Activated T-helper 17 cell treated with anti-CD3 and anti-CD28 coated beads, Interleukin-2, amount 50 U/mL, for 72 hours (primary cell): ENCODE data around the gene PDZD2. TPM values are rescaled to one million over a fixed set of nuclear protein-coding genes. Genes with fewer than 3 reads are reported as not detected.
"Not testable (repeated sequence)": the region's sequence is repeated elsewhere in the genome, so short reads cannot be mapped to it uniquely, and the experiment has no call there.

ENCODE experiments used
- ATAC-seq: fragments of 150-1000 bp; cut with Tn5 transposase; replicated peaks from 2 replicates; pipeline ENCODE4 v1.10.0; 2021; ENCODE audit warnings: mild to moderate bottlenecking, moderate library complexity
- H3K27ac Mint-ChIP-seq: one replicate; pipeline ENCODE4 v1.8.0; 2022; ENCODE audit warnings: mixed read lengths
- H3K27me3 Mint-ChIP-seq: one replicate; pipeline ENCODE4 v1.8.0; 2022; ENCODE audit warnings: mixed read lengths
- H3K36me3 Mint-ChIP-seq: one replicate; pipeline ENCODE4 v1.8.0; 2022; ENCODE audit warnings: low read depth, mild to moderate bottlenecking, mixed read lengths
- H3K4me1 Mint-ChIP-seq: one replicate; pipeline ENCODE4 v1.8.0; 2022; ENCODE audit warnings: mixed read lengths
- H3K4me3 Mint-ChIP-seq: one replicate; pipeline ENCODE4 v1.8.0; 2022; ENCODE audit warnings: mild to moderate bottlenecking, mixed read lengths
- H3K9me3 Mint-ChIP-seq: one replicate; pipeline ENCODE4 v1.8.0; 2022; ENCODE audit warnings: mixed read lengths
- total RNA-seq, 2 donors: library from RNA; stranded (reverse); gene quantifications; one replicate each; pipeline ENCODE4 v1.2.3, GENCODE V29; 2022

The PDZD2 gene
- total RNA-seq, 2 donors from 2014 or later: 0.53 TPM; not detected in 1

GRCh38 chr5:31751610-31752009 lies 112.7 kb downstream of the PDZD2 start:
- Mint-ChIP-seq H3K9me3 (no peaks in the 10 kb centered on the region), H3K27me3 (no peaks in the 10 kb centered on the region), H3K36me3 (no peaks in the 10 kb centered on the region), H3K4me1 (no peaks in the 10 kb centered on the region), H3K4me3 (no peak overlapping the region), H3K27ac (no peak overlapping the region)
- ATAC-seq: no peak

GRCh38 chr5:31753700-31754357 lies 114.9 kb downstream of the PDZD2 start:
- Mint-ChIP-seq H3K4me3 (no peak overlapping the region), H3K9me3 (no peaks in the 10 kb centered on the region), H3K36me3 (no peaks in the 10 kb centered on the region), H3K4me1 (no peaks in the 10 kb centered on the region), H3K27me3 (no peaks in the 10 kb centered on the region), H3K27ac (no peak overlapping the region)
- ATAC-seq: no peak

- H3K9me3 Mint-ChIP-seq: no peaks in the 10 kb centered on the region
- H3K4me3 Mint-ChIP-seq: no peak overlapping the region
- no peak for ATAC-seq
- H3K36me3 Mint-ChIP-seq: no peaks in the 10 kb centered on the region
- no peaks in the 10 kb centered on the region for H3K4me1 Mint-ChIP-seq
- H3K27me3 Mint-ChIP-seq: no peaks in the 10 kb centered on the region
- H3K27ac Mint-ChIP-seq: no peak overlapping the region
These were observed 115.4 kb downstream of the PDZD2 start for GRCh38 chr5:31754358-31754704.

GRCh38 chr5:31754741-31755675 lies 116.1 kb downstream of the PDZD2 start:
- no peak overlapping the region for H3K27ac Mint-ChIP-seq
- H3K4me1 Mint-ChIP-seq: no peaks in the 10 kb centered on the region
- H3K36me3 Mint-ChIP-seq: no peaks in the 10 kb centered on the region
- no peaks in the 10 kb centered on the region for H3K27me3 Mint-ChIP-seq
- ATAC-seq: no peak
- no peaks in the 10 kb centered on the region for H3K9me3 Mint-ChIP-seq
- H3K4me3 Mint-ChIP-seq: no peak overlapping the region

GRCh38 chr5:31755676-31756230 lies 116.8 kb downstream of the PDZD2 start:
- H3K9me3 Mint-ChIP-seq: no peaks in the 10 kb centered on the region
- H3K4me1 Mint-ChIP-seq: no peaks in the 10 kb centered on the region
- ATAC-seq: no peak

GRCh38 chr5:31757806-31758205 lies 118.9 kb downstream of the PDZD2 start:
- Mint-ChIP-seq H3K27me3 (no peaks in the 10 kb centered on the region), H3K4me3 (no peak overlapping the region), H3K27ac (no peak overlapping the region), H3K4me1 (no peaks in the 10 kb centered on the region), H3K9me3 (no peaks in the 10 kb centered on the region), H3K36me3 (no peaks in the 10 kb centered on the region)
- ATAC-seq: no peak

More at GRCh38 chr5:31755676-31756230, 116.8 kb downstream of the PDZD2 start:
- Mint-ChIP-seq H3K36me3 (no peaks in the 10 kb centered on the region), H3K27ac (no peak overlapping the region), H3K27me3 (no peaks in the 10 kb centered on the region), H3K4me3 (no peak overlapping the region)

- Mint-ChIP-seq H3K36me3 (no peaks in the 10 kb centered on the region), H3K27ac (no peak overlapping the region), H3K4me1 (no peaks in the 10 kb centered on the region), H3K27me3 (no peaks in the 10 kb centered on the region), H3K4me3 (no peak overlapping the region), H3K9me3 (no peaks in the 10 kb centered on the region)
- ATAC-seq: no peak
These were observed 120.0 kb downstream of the PDZD2 start for GRCh38 chr5:31758803-31759425.

GRCh38 chr5:31759925-31760324 lies 121.0 kb downstream of the PDZD2 start:
- Mint-ChIP-seq H3K27ac (no peak overlapping the region), H3K36me3 (no peaks in the 10 kb centered on the region), H3K27me3 (no peaks in the 10 kb centered on the region), H3K4me3 (no peak overlapping the region), H3K9me3 (no peaks in the 10 kb centered on the region), H3K4me1 (no peaks in the 10 kb centered on the region)
- ATAC-seq: no peak

- H3K4me3 Mint-ChIP-seq: no peak overlapping the region
- no peaks in the 10 kb centered on the region for H3K4me1 Mint-ChIP-seq
- H3K36me3 Mint-ChIP-seq: no peaks in the 10 kb centered on the region
- H3K9me3 Mint-ChIP-seq: no peaks in the 10 kb centered on the region
- H3K27ac Mint-ChIP-seq: no peak overlapping the region
- no peak for ATAC-seq
- no peaks in the 10 kb centered on the region for H3K27me3 Mint-ChIP-seq
These were observed 122.9 kb downstream of the PDZD2 start for GRCh38 chr5:31761877-31762276.

GRCh38 chr5:31763424-31763823 lies 124.5 kb downstream of the PDZD2 start:
- H3K4me3 Mint-ChIP-seq: no peak overlapping the region
- no peak for ATAC-seq
- no peaks in the 10 kb centered on the region for H3K27me3 Mint-ChIP-seq
- no peaks in the 10 kb centered on the region for H3K4me1 Mint-ChIP-seq
- no peak overlapping the region for H3K27ac Mint-ChIP-seq
- H3K36me3 Mint-ChIP-seq: no peaks in the 10 kb centered on the region
- H3K9me3 Mint-ChIP-seq: no peaks in the 10 kb centered on the region

- not testable (repeated sequence) for ATAC-seq, H3K27ac Mint-ChIP-seq, H3K4me3 Mint-ChIP-seq, H3K4me1 Mint-ChIP-seq, H3K9me3 Mint-ChIP-seq, H3K36me3 Mint-ChIP-seq, H3K27me3 Mint-ChIP-seq
These were observed 125.8 kb downstream of the PDZD2 start for GRCh38 chr5:31764687-31765086.

- H3K4me1 Mint-ChIP-seq: peaks cover 15% of the 10 kb centered on the region
- no peaks in the 10 kb centered on the region for H3K9me3 Mint-ChIP-seq
- no peak for ATAC-seq
- no peak overlapping the region for H3K27ac Mint-ChIP-seq
- no peak overlapping the region for H3K4me3 Mint-ChIP-seq
- no peaks in the 10 kb centered on the region for H3K27me3 Mint-ChIP-seq
- H3K36me3 Mint-ChIP-seq: no peaks in the 10 kb centered on the region
These were observed 128.6 kb downstream of the PDZD2 start for GRCh38 chr5:31767335-31768031.

- no peak overlapping the region for H3K27ac Mint-ChIP-seq
- peaks cover 15% of the 10 kb centered on the region for H3K4me1 Mint-ChIP-seq
- no peaks in the 10 kb centered on the region for H3K36me3 Mint-ChIP-seq
- no peak overlapping the region for H3K4me3 Mint-ChIP-seq
- no peaks in the 10 kb centered on the region for H3K9me3 Mint-ChIP-seq
- ATAC-seq: no peak
- H3K27me3 Mint-ChIP-seq: no peaks in the 10 kb centered on the region
These were observed 129.1 kb downstream of the PDZD2 start for GRCh38 chr5:31768046-31768445.

- Mint-ChIP-seq H3K4me1 (peaks cover 15% of the 10 kb centered on the region), H3K9me3 (no peaks in the 10 kb centered on the region), H3K4me3 (no peak overlapping the region), H3K27ac (no peak overlapping the region), H3K36me3 (no peaks in the 10 kb centered on the region), H3K27me3 (no peaks in the 10 kb centered on the region)
- ATAC-seq: no peak
These were observed 129.9 kb downstream of the PDZD2 start for GRCh38 chr5:31768784-31769183.
